Neuronal stem cell (in vitro differentiated cells): ENCODE data around the gene CEBPA.

Source experiments
- DNase-seq: peaks from one replicate; pipeline ENCODE4 v3.0.0-alpha.2; 2013; ENCODE audit warnings: low spot score
- H2AFZ ChIP-seq: one replicate; pipeline ENCODE4 v1.6.1; 2013; ENCODE audit warnings: mild to moderate bottlenecking, low read length, inconsistent platforms
- H2AK5ac ChIP-seq: 2 replicates; pipeline ENCODE4 v1.6.1; 2013; ENCODE audit warnings: low read depth, mild to moderate bottlenecking, inconsistent platforms, low read length, moderate library complexity, mixed read lengths
- H2BK120ac ChIP-seq: 2 replicates; pipeline ENCODE4 v1.6.1; 2013; ENCODE audit warnings: low read depth, mild to moderate bottlenecking, inconsistent platforms, low read length, moderate library complexity, mixed read lengths
- H2BK12ac ChIP-seq: one replicate; pipeline ENCODE4 v1.6.1; 2013; ENCODE audit warnings: low read length, inconsistent platforms
- H2BK15ac ChIP-seq: 2 replicates; pipeline ENCODE4 v1.6.1; 2013; ENCODE audit warnings: mild to moderate bottlenecking, low read length, inconsistent platforms, mixed read lengths
- H2BK5ac ChIP-seq: one replicate; pipeline ENCODE4 v1.6.1; 2013; ENCODE audit warnings: inconsistent platforms, mild to moderate bottlenecking, low read length, moderate library complexity
- H3K14ac ChIP-seq: one replicate; pipeline ENCODE4 v1.6.1; 2013; ENCODE audit warnings: low read length, inconsistent platforms
- H3K18ac ChIP-seq: 2 replicates; pipeline ENCODE4 v1.6.1; 2013; ENCODE audit warnings: low read length, inconsistent platforms
- H3K23ac ChIP-seq: 2 replicates; pipeline ENCODE4 v1.6.1; 2013; ENCODE audit warnings: low read depth, mild to moderate bottlenecking, mixed read lengths, low read length, inconsistent platforms; ENCODE audit not compliant: poor library complexity
- H3K27ac ChIP-seq: replicated peaks from 3 replicates; pipeline ENCODE4 v1.5.1; 2013; ENCODE audit warnings: low read length, inconsistent platforms
- H3K27me3 ChIP-seq, 3 experiments: 2 replicates each; pipeline ENCODE4 v1.6.1; 2013; ENCODE audit warnings: low read length in 3 of 3, mild to moderate bottlenecking in 2 of 3, inconsistent platforms in 1 of 3, low read depth in 1 of 3, mixed read lengths in 1 of 3, moderate library complexity in 1 of 3; ENCODE audit not compliant: control insufficient read depth in 3 of 3, insufficient read depth in 3 of 3
- H3K36me3 ChIP-seq, 2 donors: replicated peaks in 1 of 2; 2 replicates each; pipeline ENCODE4 v1.6.1; 2013; ENCODE audit warnings: low read length in 2 of 2; ENCODE audit not compliant: control insufficient read depth in 2 of 2, insufficient read depth in 2 of 2
- H3K4ac ChIP-seq: 2 replicates; pipeline ENCODE4 v1.6.1; 2013; ENCODE audit warnings: inconsistent platforms, mild to moderate bottlenecking, low read length, moderate library complexity
- H3K4me1 ChIP-seq, 2 donors: 1 replicate in 1 of 2; 2 replicates in 1 of 2; pipeline ENCODE4 v1.6.1; 2013; ENCODE audit warnings: low read length in 2 of 2, low read depth in 1 of 2; ENCODE audit not compliant: control insufficient read depth in 2 of 2, insufficient read depth in 1 of 2
- H3K4me2 ChIP-seq: one replicate; pipeline ENCODE4 v1.6.1; 2013; ENCODE audit warnings: mild to moderate bottlenecking, low read length, inconsistent platforms; ENCODE audit not compliant: insufficient read depth, poor library complexity, severe bottlenecking
- H3K4me3 ChIP-seq, 2 donors: 2 replicates each; pipeline ENCODE4 v1.5.1; 2013; ENCODE audit warnings: low read length in 2 of 2, mild to moderate bottlenecking in 2 of 2, inconsistent platforms in 1 of 2, moderate library complexity in 1 of 2
- H3K79me1 ChIP-seq: one replicate; pipeline ENCODE4 v1.6.1; 2013; ENCODE audit warnings: low read depth, mild to moderate bottlenecking, inconsistent platforms, low read length, moderate library complexity
- H3K9ac ChIP-seq: one replicate; pipeline ENCODE4 v1.6.1; 2013; ENCODE audit warnings: mild to moderate bottlenecking, low read depth, low read length, inconsistent platforms; ENCODE audit not compliant: poor library complexity
- H3K9me3 ChIP-seq, 2 donors: replicated peaks in 1 of 2; 2 replicates each; pipeline versions ENCODE3 to v1.6.1; 2013; ENCODE audit warnings: low read length in 2 of 2, mild to moderate bottlenecking in 2 of 2, inconsistent platforms in 1 of 2, low read depth in 1 of 2, mixed read lengths in 1 of 2, moderate library complexity in 1 of 2; ENCODE audit not compliant: control insufficient read depth in 2 of 2, insufficient read depth in 1 of 2
- H4K8ac ChIP-seq: one replicate; pipeline ENCODE4 v1.6.1; 2013; ENCODE audit warnings: low read depth, mild to moderate bottlenecking, inconsistent platforms, low read length, moderate library complexity
- H4K91ac ChIP-seq: one replicate; pipeline ENCODE4 v1.6.1; 2013; ENCODE audit warnings: low read length, low read depth, mild to moderate bottlenecking, inconsistent platforms; ENCODE audit not compliant: poor library complexity
- WGBS, 2 donors: extraction: QIAGEN DNeasy Blood & Tissue Kit; methylation state at CpG; one replicate each; pipeline ENCODE4 v1.1.7; 2013; ENCODE audit warnings: missing lambda C conversion rate in 2 of 2, mixed read lengths in 1 of 2; ENCODE audit not compliant: insufficient read length in 2 of 2, insufficient replicate concordance in 1 of 2; ENCODE audit errors: extremely low coverage in 2 of 2; 5-methylcytosine and 5-hydroxymethylcytosine counted together

CEBPA gene

GRCh38 chr19:33344573-33344925, 42.2 kb upstream of the CEBPA start:
- Histone ChIP-seq H3K79me1 (no peaks in the 10 kb centered on the region), H3K4me3 (no peak overlapping the region), H3K4ac (no peak overlapping the region), H3K23ac (no peak overlapping the region), H2BK120ac (no peak overlapping the region), H2AFZ (no peak overlapping the region), H3K9ac (no peak overlapping the region), H3K27ac (no peak overlapping the region), H2BK12ac (no peak overlapping the region), H2AK5ac (no peak overlapping the region), H3K14ac (no peak overlapping the region), H3K27me3 (peaks cover 0 to 35% (median 0%) of the 10 kb centered on the region in 3 experiments), H3K4me2 (no peak overlapping the region), H3K18ac (no peak overlapping the region), H2BK5ac (no peak overlapping the region), H3K9me3 (no peaks in the 10 kb centered on the region), H3K4me1 (peaks cover 1 to 7% of the 10 kb centered on the region in 2 donors), H4K8ac (no peak overlapping the region), H3K36me3 (no peaks in the 10 kb centered on the region), H4K91ac (no peak overlapping the region), H2BK15ac (no peak overlapping the region)
- no CpG with 5 or more reads among the region's 4 CpGs for WGBS, 2 donors
- no peak for DNase-seq

GRCh38 chr19:33343859-33344572, 41.7 kb upstream of the CEBPA start:
- H3K4me2 ChIP-seq = no peak overlapping the region
- no peak overlapping the region for H2BK5ac ChIP-seq
- peaks cover 1 to 7% of the 10 kb centered on the region in 2 donors for H3K4me1 ChIP-seq
- H4K8ac ChIP-seq = no peak overlapping the region
- H3K4ac ChIP-seq = no peak overlapping the region
- H4K91ac ChIP-seq = no peak overlapping the region
- no peak overlapping the region for H3K23ac ChIP-seq
- no CpG with 5 or more reads among the region's 12 CpGs for WGBS, 2 donors
- no peaks in the 10 kb centered on the region for H3K79me1 ChIP-seq
- H3K18ac ChIP-seq = no peak overlapping the region
- no peak overlapping the region for H2BK120ac ChIP-seq
- no peak overlapping the region for H3K9ac ChIP-seq
- peak; percentile 18 for DNase-seq
- H3K9me3 ChIP-seq = no peaks in the 10 kb centered on the region
- peaks cover 0 to 35% (median 0%) of the 10 kb centered on the region in 3 experiments for H3K27me3 ChIP-seq
- H2AFZ ChIP-seq = no peak overlapping the region
- no peak overlapping the region for H3K14ac ChIP-seq
- H2BK15ac ChIP-seq = no peak overlapping the region
- no peak overlapping the region for H2AK5ac ChIP-seq
- H3K36me3 ChIP-seq = no peaks in the 10 kb centered on the region
- no peak overlapping the region for H3K27ac ChIP-seq
- no peak overlapping the region for H2BK12ac ChIP-seq
- H3K4me3 ChIP-seq = no peak overlapping the region

GRCh38 chr19:33343301-33343700, 41.0 kb upstream of the CEBPA start:
- Histone ChIP-seq H2AFZ (no peak overlapping the region), H3K4me3 (no peak overlapping the region), H3K27me3 (peaks cover 0 to 30% (median 0%) of the 10 kb centered on the region in 3 experiments), H2BK15ac (no peak overlapping the region), H3K4me1 (peaks cover 1 to 7% of the 10 kb centered on the region in 2 donors), H3K18ac (no peak overlapping the region), H3K9ac (no peak overlapping the region), H3K36me3 (no peaks in the 10 kb centered on the region), H4K91ac (no peak overlapping the region), H3K9me3 (no peaks in the 10 kb centered on the region), H3K4me2 (no peak overlapping the region), H3K4ac (no peak overlapping the region), H2BK120ac (no peak overlapping the region), H2AK5ac (no peak overlapping the region), H2BK5ac (no peak overlapping the region), H3K79me1 (no peaks in the 10 kb centered on the region), H2BK12ac (no peak overlapping the region), H3K23ac (no peak overlapping the region), H3K27ac (no peak overlapping the region), H3K14ac (no peak overlapping the region), H4K8ac (no peak overlapping the region)
- WGBS, 2 donors = no CpG with 5 or more reads among the region's 2 CpGs
- DNase-seq = no peak

GRCh38 chr19:33340991-33341390, 38.7 kb upstream of the CEBPA start:
- Histone ChIP-seq H2AK5ac (no peak overlapping the region), H4K91ac (no peak overlapping the region), H3K27ac (no peak overlapping the region), H2BK12ac (no peak overlapping the region), H3K18ac (no peak overlapping the region), H3K4me1 (peaks cover 1 to 7% of the 10 kb centered on the region in 2 donors), H3K9me3 (no peaks in the 10 kb centered on the region), H3K4me3 (no peak overlapping the region), H3K27me3 (peaks cover 0 to 16% (median 0%) of the 10 kb centered on the region in 3 experiments), H3K4ac (no peak overlapping the region), H2BK15ac (no peak overlapping the region), H3K14ac (no peak overlapping the region), H3K23ac (no peak overlapping the region), H3K4me2 (no peak overlapping the region), H2BK120ac (no peak overlapping the region), H3K79me1 (no peaks in the 10 kb centered on the region), H2BK5ac (no peak overlapping the region), H3K36me3 (no peaks in the 10 kb centered on the region), H4K8ac (no peak overlapping the region), H2AFZ (no peak overlapping the region), H3K9ac (no peak overlapping the region)
- DNase-seq = no peak
- WGBS, 2 donors = no CpG with 5 or more reads among the region's 2 CpGs
